ENCODE data around the gene ZFR2.

The ZFR2 gene

GRCh38 chr19:3868770-3869456 lies at the start of gene ZFR2:
Gene ZFR2 (minus strand): TSS chr19:3869038. CDS start chr19:3869017, 21 bp downstream.
- Histone ChIP-seq H3K36me3 (no peaks in the 10 kb centered on the region), H3K4me2 (no peak within 1 kb of the TSS), H3K4me1 (no peaks in the 10 kb centered on the region), H3K4me3 (no peak within 1 kb of the TSS), H4K20me1 (peaks cover 4% of the 10 kb centered on the region; the same call in 1 of the 2 replicates), H3K27me3 (peaks cover 27% of the 10 kb centered on the region), H3K9ac (no peak within 1 kb of the TSS), H3K27ac (no peak within 1 kb of the TSS), H3K9me3 (no peaks in the 10 kb centered on the region)
- TF ChIP-seq Cebpa-rat (IDR thresholded peaks at IDR 0.05), result no peak

- Histone ChIP-seq H3K36me3 (no peaks in the 10 kb centered on the region), H3K4me2 (no peak overlapping the region), H3K27me3 (no peaks in the 10 kb centered on the region), H3K4me1 (peaks cover 11% of the 10 kb centered on the region; the same call in 1 of the 2 replicates), H3K4me3 (no peak overlapping the region), H4K20me1 (no peaks in the 10 kb centered on the region), H3K9me3 (peaks cover 4% of the 10 kb centered on the region; the same call in 1 of the 2 replicates), H3K9ac (no peak overlapping the region), H3K27ac (no peak overlapping the region)
- TF ChIP-seq Cebpa-rat (IDR thresholded peaks at IDR 0.05), result no peak
Measured at GRCh38 chr19:3916033-3916432, 47.2 kb upstream of the ZFR2 start.

- Histone ChIP-seq H3K36me3 (no peaks in the 10 kb centered on the region), H3K9ac (no peak overlapping the region), H3K27ac (no peak overlapping the region), H3K4me3 (no peak overlapping the region), H3K4me1 (peaks cover 11% of the 10 kb centered on the region; the same call in 1 of the 2 replicates), H3K9me3 (peaks cover 18% of the 10 kb centered on the region), H4K20me1 (no peaks in the 10 kb centered on the region), H3K27me3 (no peaks in the 10 kb centered on the region), H3K4me2 (no peak overlapping the region)
- TF ChIP-seq Cebpa-rat (IDR thresholded peaks at IDR 0.05), result no peak
Measured at GRCh38 chr19:3914199-3914598, 45.4 kb upstream of the ZFR2 start.

- Histone ChIP-seq H3K27ac (no peak overlapping the region), H3K4me2 (no peak overlapping the region), H3K4me3 (no peak overlapping the region), H3K4me1 (no peaks in the 10 kb centered on the region), H4K20me1 (no peaks in the 10 kb centered on the region), H3K36me3 (no peaks in the 10 kb centered on the region), H3K27me3 (no peaks in the 10 kb centered on the region), H3K9me3 (peaks cover 18% of the 10 kb centered on the region), H3K9ac (no peak overlapping the region)
- TF ChIP-seq Cebpa-rat (IDR thresholded peaks at IDR 0.05), result no peak
Measured at GRCh38 chr19:3910105-3910504, 41.3 kb upstream of the ZFR2 start.

GRCh38 chr19:3908266-3909054 lies 39.6 kb upstream of the ZFR2 start:
- Histone ChIP-seq H3K4me3 (no peak overlapping the region), H3K36me3 (no peaks in the 10 kb centered on the region)
- no peak for TF ChIP-seq Cebpa-rat (IDR thresholded peaks at IDR 0.05)

GRCh38 chr19:3907626-3908265 lies 38.9 kb upstream of the ZFR2 start:
- no peaks in the 10 kb centered on the region for H3K4me1 ChIP-seq
- H3K9ac ChIP-seq, result no peak overlapping the region
- TF ChIP-seq Cebpa-rat (IDR thresholded peaks at IDR 0.05), result no peak
- H3K4me2 ChIP-seq, result no peak overlapping the region
- peaks cover 18% of the 10 kb centered on the region for H3K9me3 ChIP-seq
- no peaks in the 10 kb centered on the region for H3K27me3 ChIP-seq
- no peaks in the 10 kb centered on the region for H4K20me1 ChIP-seq
- H3K27ac ChIP-seq, result no peak overlapping the region
- H3K36me3 ChIP-seq, result no peaks in the 10 kb centered on the region
- no peak overlapping the region for H3K4me3 ChIP-seq

More at GRCh38 chr19:3908266-3909054, 39.6 kb upstream of the ZFR2 start:
- no peaks in the 10 kb centered on the region for H3K4me1 ChIP-seq
- no peak overlapping the region for H3K27ac ChIP-seq
- H4K20me1 ChIP-seq, result no peaks in the 10 kb centered on the region
- H3K27me3 ChIP-seq, result no peaks in the 10 kb centered on the region
- H3K9me3 ChIP-seq, result peaks cover 18% of the 10 kb centered on the region
- no peak overlapping the region for H3K4me2 ChIP-seq
- H3K9ac ChIP-seq, result no peak overlapping the region

- no peaks in the 10 kb centered on the region for H3K27me3 ChIP-seq
- H3K4me1 ChIP-seq, result no peaks in the 10 kb centered on the region
- H3K36me3 ChIP-seq, result no peaks in the 10 kb centered on the region
Measured at GRCh38 chr19:3904233-3904632, 35.4 kb upstream of the ZFR2 start.

GRCh38 chr19:3902317-3902973 lies 33.6 kb upstream of the ZFR2 start:
- no peaks in the 10 kb centered on the region for H4K20me1 ChIP-seq
- no peak overlapping the region for H3K4me3 ChIP-seq
- peaks cover 10% of the 10 kb centered on the region for H3K9me3 ChIP-seq
- no peaks in the 10 kb centered on the region for H3K36me3 ChIP-seq
- H3K4me2 ChIP-seq, result no peak overlapping the region
- no peaks in the 10 kb centered on the region for H3K27me3 ChIP-seq
- H3K4me1 ChIP-seq, result no peaks in the 10 kb centered on the region
- H3K27ac ChIP-seq, result no peak overlapping the region
- H3K9ac ChIP-seq, result no peak overlapping the region
- no peak for TF ChIP-seq Cebpa-rat (IDR thresholded peaks at IDR 0.05)

More at GRCh38 chr19:3904233-3904632, 35.4 kb upstream of the ZFR2 start:
- no peak overlapping the region for H3K27ac ChIP-seq
- H3K4me2 ChIP-seq, result no peak overlapping the region
- H3K9me3 ChIP-seq, result peaks cover under 1% of the 10 kb centered on the region
- no peak for TF ChIP-seq Cebpa-rat (IDR thresholded peaks at IDR 0.05)
- H4K20me1 ChIP-seq, result no peaks in the 10 kb centered on the region
- H3K9ac ChIP-seq, result no peak overlapping the region
- H3K4me3 ChIP-seq, result no peak overlapping the region

- Histone ChIP-seq H3K4me1 (no peaks in the 10 kb centered on the region), H3K4me2 (no peak overlapping the region), H3K9ac (no peak overlapping the region), H3K9me3 (peaks cover 10% of the 10 kb centered on the region), H4K20me1 (no peaks in the 10 kb centered on the region), H3K27me3 (no peaks in the 10 kb centered on the region), H3K36me3 (no peaks in the 10 kb centered on the region), H3K27ac (no peak overlapping the region), H3K4me3 (no peak overlapping the region)
- no peak for TF ChIP-seq Cebpa-rat (IDR thresholded peaks at IDR 0.05)
Measured at GRCh38 chr19:3899531-3900294, 30.9 kb upstream of the ZFR2 start.

All from BLaER1 (cell line).